SJSA1 (cell line): ENCODE measurements around the gene C10orf143. TPM values are rescaled to one million over a fixed set of nuclear protein-coding genes. Genes with fewer than 3 reads are reported as not detected.

ENCODE experiments used
- DNase-seq, 2 experiments: peaks; one replicate each; pipeline ENCODE4 v3.0.0-alpha.2; 2015 to 2020; ENCODE audit warnings: low spot score in 2 of 2, low read depth in 1 of 2
- H3K27ac ChIP-seq: fragments of 250-450 bp; sonication (Bioruptor Pico); 2 replicates; pipeline ENCODE4 v1.5.1; 2020; ENCODE audit warnings: mild to moderate bottlenecking, moderate library complexity
- H3K27me3 ChIP-seq: fragments of 250-450 bp; sonication (Bioruptor Pico); replicated peaks from 2 replicates; pipeline ENCODE4 v1.5.1; 2020; ENCODE audit warnings: mild to moderate bottlenecking, moderate library complexity
- H3K36me3 ChIP-seq: fragments of 250-450 bp; sonication (Bioruptor Pico); 2 replicates; pipeline ENCODE4 v1.5.1; 2020; ENCODE audit warnings: mild to moderate bottlenecking
- H3K4me1 ChIP-seq: fragments of 250-450 bp; sonication (Bioruptor Pico); replicated peaks from 2 replicates; pipeline ENCODE4 v1.6.1; 2021; ENCODE audit warnings: mild to moderate bottlenecking
- H3K4me3 ChIP-seq: fragments of 250-450 bp; sonication (Bioruptor Pico); 2 replicates; pipeline ENCODE4 v1.5.1; 2020; ENCODE audit warnings: mild to moderate bottlenecking
- H3K9me3 ChIP-seq: fragments of 250-450 bp; sonication (Bioruptor Pico); replicated peaks from 2 replicates; pipeline ENCODE4 v1.5.1; 2020; ENCODE audit warnings: mild to moderate bottlenecking
- total RNA-seq: library from RNA; depleted of rRNA; stranded (reverse); fragments of >200 nt; shearing (Covaris generic); gene quantifications from 2 replicates; pipeline ENCODE4 v1.2.3, GENCODE V29; 2014; rRNA removed

C10orf143 gene
- total RNA-seq, 1 experiment from 2014 or later, result 0.16 TPM

- Histone ChIP-seq H3K27ac (no peak overlapping the region), H3K27me3 (no peaks in the 10 kb centered on the region), H3K36me3 (no peaks in the 10 kb centered on the region), H3K9me3 (no peaks in the 10 kb centered on the region), H3K4me3 (no peak overlapping the region), H3K4me1 (no peaks in the 10 kb centered on the region)
- peak in 1 of 2 experiments; percentile 14 for DNase-seq
Observed at GRCh38 chr10:130018730-130019185, 91.9 kb downstream of the C10orf143 start.

GRCh38 chr10:130018265-130018664 is 92.4 kb downstream of the C10orf143 start:
- Histone ChIP-seq H3K9me3 (no peaks in the 10 kb centered on the region), H3K27me3 (no peaks in the 10 kb centered on the region), H3K27ac (no peak overlapping the region), H3K4me3 (no peak overlapping the region), H3K4me1 (no peaks in the 10 kb centered on the region), H3K36me3 (no peaks in the 10 kb centered on the region)
- DNase-seq, result peak in 1 of 2 experiments; percentile 23

- Histone ChIP-seq H3K4me1 (no peaks in the 10 kb centered on the region), H3K4me3 (no peak overlapping the region), H3K27ac (no peak overlapping the region), H3K36me3 (no peaks in the 10 kb centered on the region), H3K9me3 (no peaks in the 10 kb centered on the region), H3K27me3 (no peaks in the 10 kb centered on the region)
- DNase-seq, result peak in 1 of 2 experiments; percentile 28
Observed at GRCh38 chr10:130017631-130018022, 93.0 kb downstream of the C10orf143 start.

GRCh38 chr10:130016993-130017630 is 93.5 kb downstream of the C10orf143 start:
- no peak overlapping the region for H3K4me3 ChIP-seq
- H3K9me3 ChIP-seq, result no peaks in the 10 kb centered on the region
- no peaks in the 10 kb centered on the region for H3K27me3 ChIP-seq
- peak in 1 of 2 experiments; percentile 25 for DNase-seq
- H3K4me1 ChIP-seq, result no peaks in the 10 kb centered on the region
- no peaks in the 10 kb centered on the region for H3K36me3 ChIP-seq
- H3K27ac ChIP-seq, result no peak overlapping the region

- DNase-seq, result no peak
- Histone ChIP-seq H3K36me3 (no peaks in the 10 kb centered on the region), H3K27ac (no peak overlapping the region), H3K4me3 (no peak overlapping the region), H3K4me1 (no peaks in the 10 kb centered on the region), H3K9me3 (no peaks in the 10 kb centered on the region), H3K27me3 (no peaks in the 10 kb centered on the region)
Observed at GRCh38 chr10:130016095-130016494, 94.5 kb downstream of the C10orf143 start.

GRCh38 chr10:130015075-130015695 is 95.4 kb downstream of the C10orf143 start:
- H3K27ac ChIP-seq, result no peak overlapping the region
- peak in 1 of 2 experiments; percentile 30 for DNase-seq
- H3K9me3 ChIP-seq, result no peaks in the 10 kb centered on the region; the same call in 1 of the 2 replicates
- no peaks in the 10 kb centered on the region for H3K36me3 ChIP-seq
- no peaks in the 10 kb centered on the region for H3K4me1 ChIP-seq
- no peaks in the 10 kb centered on the region for H3K27me3 ChIP-seq
- no peak overlapping the region for H3K4me3 ChIP-seq

GRCh38 chr10:130014263-130015074 is 96.2 kb downstream of the C10orf143 start:
- no peaks in the 10 kb centered on the region for H3K4me1 ChIP-seq
- no peaks in the 10 kb centered on the region; the same call in 1 of the 2 replicates for H3K9me3 ChIP-seq
- no peaks in the 10 kb centered on the region for H3K27me3 ChIP-seq
- peak in 1 of 2 experiments; percentile 34 for DNase-seq
- no peak overlapping the region for H3K4me3 ChIP-seq
- H3K27ac ChIP-seq, result no peak overlapping the region
- H3K36me3 ChIP-seq, result no peaks in the 10 kb centered on the region

Other genes with a start within 250 kb of the C10orf143 start
- not detected in 2 replicates for gene EBF3, start 146.6 kb downstream of the C10orf143 start, total RNA-seq
- gene GLRX3, start 25.6 kb upstream of the C10orf143 start, total RNA-seq, result 221 and 282 TPM in 2 replicates